ENCODE data around the gene GUF1.
"Not testable (repeated sequence)": the region's sequence is repeated elsewhere in the genome, so short reads cannot be mapped to it uniquely, and the experiment has no call there.

The GUF1 gene

DNA sequence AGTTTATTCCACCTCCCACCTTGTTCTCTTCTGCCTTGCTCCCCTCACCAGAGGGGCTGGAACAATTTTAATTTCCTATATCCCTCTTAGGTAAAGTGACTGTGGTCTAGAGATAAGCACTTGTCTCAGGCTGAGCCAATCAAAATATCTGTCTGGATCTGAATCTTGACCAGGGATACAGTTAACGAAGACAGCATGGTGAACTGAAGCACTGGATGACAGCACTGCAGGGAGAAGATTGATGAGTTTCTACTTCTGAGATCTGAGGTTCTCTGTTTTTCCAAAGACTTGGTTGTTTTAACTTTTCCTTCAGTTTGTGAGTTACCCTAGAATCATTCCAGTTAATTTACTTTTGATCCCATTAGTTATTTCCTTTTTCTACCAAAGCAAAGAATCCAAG lies 34.9 kb downstream of the GUF1 start:
- no peak for DNase-seq

GRCh38 chr4:44716597-44716996 lies 38.4 kb downstream of the GUF1 start:
- DNase-seq: no peak

DNA sequence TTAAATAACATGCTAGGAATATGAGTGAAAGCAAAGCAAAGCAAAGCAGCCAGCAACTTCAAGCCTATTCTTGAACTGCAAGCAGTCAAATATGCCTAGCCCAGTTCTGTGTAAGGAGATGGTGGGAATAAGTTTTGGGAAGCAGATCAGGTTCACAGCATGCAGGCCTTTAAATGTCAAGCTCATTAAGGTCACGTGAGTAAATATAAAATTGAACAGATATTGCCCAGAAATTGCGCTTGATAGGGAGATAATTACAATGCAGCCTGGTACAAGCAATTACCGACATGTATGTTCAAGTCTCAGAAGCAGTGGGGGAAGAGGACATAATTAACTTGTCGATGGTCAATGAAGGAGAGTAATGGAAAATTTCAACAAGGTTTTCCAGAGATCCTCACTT lies 42.2 kb downstream of the GUF1 start:
- DNase-seq: no peak

- DNase-seq: no peak
Observed at GRCh38 chr4:44722001-44722400, 43.8 kb downstream of the GUF1 start.

DNA sequence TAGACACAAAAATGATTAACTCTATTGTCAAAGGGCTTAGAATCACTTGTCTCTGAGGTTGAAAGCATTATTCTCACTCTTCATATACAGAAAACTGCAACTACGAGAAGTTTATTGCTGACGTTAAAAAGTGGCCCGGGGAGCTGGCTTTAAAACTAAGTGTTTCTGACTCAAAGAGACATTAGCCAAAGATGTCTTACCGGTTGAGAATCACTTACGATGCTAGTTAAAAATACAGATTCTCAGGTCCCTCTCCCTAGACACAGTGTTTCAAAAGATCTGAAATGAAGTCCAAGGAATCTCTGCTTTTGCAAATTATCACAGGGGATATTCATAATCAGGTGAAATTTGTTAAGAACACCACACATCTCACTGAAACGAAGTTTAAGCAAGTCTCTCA lies 46.9 kb downstream of the GUF1 start:
- no peak for DNase-seq

- DNase-seq: no peak
Observed at GRCh38 chr4:44725726-44726037, 47.5 kb downstream of the GUF1 start.

- DNase-seq: peak; percentile 91
Observed at GRCh38 chr4:44726038-44726871, 48.0 kb downstream of the GUF1 start, which contains the start of gene GNPDA2. GNPDA2 (minus strand) TSS chr4:44726556; CDS start chr4:44722207, 4,349 bp downstream.

GRCh38 chr4:44727471-44727870 lies 49.3 kb downstream of the GUF1 start:
- DNase-seq: no peak

GRCh38 chr4:44728694-44729093 lies 50.5 kb downstream of the GUF1 start:
- DNase-seq: not testable (repeated sequence)

- peak; percentile 5 for DNase-seq
Observed at GRCh38 chr4:44736900-44737299, 58.7 kb downstream of the GUF1 start.

- DNase-seq: no peak
Observed at GRCh38 chr4:44738615-44739014, 60.4 kb downstream of the GUF1 start.

- no peak for DNase-seq
Observed at GRCh38 chr4:44740201-44740600, 62.0 kb downstream of the GUF1 start.

All from inflammatory macrophage treated with lipopolysaccharide for 4 hours (primary cell).